Small intestine (tissue), 7 donors: Measurements from ENCODE around the gene KCNJ6. TPM values are rescaled to one million over a fixed set of nuclear protein-coding genes. Genes with fewer than 3 reads are reported as not detected.
"Not testable (repeated sequence)": the region's sequence is repeated elsewhere in the genome, so short reads cannot be mapped to it uniquely, and the experiment has no call there.

Source experiments
- DNase-seq, 2 donors: peaks; one replicate each; pipeline versions ENCODE4 v3.0.0 to v3.0.0-alpha.2; 2013
- FAIRE-seq: peaks from 2 replicates; lab custom pipeline; 2012; peaks lifted over from hg19 to GRCh38; lab: Jason Lieb, UNC
- H3K27ac ChIP-seq, 3 donors: one replicate each; pipeline ENCODE4 v1.5.1; 2013; ENCODE audit warnings: low read length in 2 of 3, mild to moderate bottlenecking in 2 of 3, control low read depth in 1 of 3, inconsistent platforms in 1 of 3, low read depth in 1 of 3, moderate library complexity in 1 of 3
- H3K27me3 ChIP-seq, 3 donors: one replicate each; pipeline ENCODE4 v1.6.1; 2013; ENCODE audit warnings: low read length in 3 of 3, inconsistent platforms in 1 of 3; ENCODE audit not compliant: control insufficient read depth in 3 of 3, insufficient read depth in 3 of 3
- H3K36me3 ChIP-seq, 3 donors: one replicate each; pipeline ENCODE4 v1.6.1; 2013; ENCODE audit warnings: low read length in 3 of 3, inconsistent platforms in 1 of 3, low read depth in 1 of 3, mild to moderate bottlenecking in 1 of 3, moderate library complexity in 1 of 3; ENCODE audit not compliant: control insufficient read depth in 3 of 3, insufficient read depth in 2 of 3
- H3K4me1 ChIP-seq, 3 donors: one replicate each; pipeline ENCODE4 v1.6.1; 2013; ENCODE audit warnings: low read length in 2 of 3, inconsistent platforms in 1 of 3, low read depth in 1 of 3, mild to moderate bottlenecking in 1 of 3, moderate library complexity in 1 of 3; ENCODE audit not compliant: control insufficient read depth in 3 of 3, insufficient read depth in 2 of 3
- H3K4me3 ChIP-seq, 3 donors: one replicate each; pipeline ENCODE4 v1.5.1; 2013; ENCODE audit warnings: low read length in 3 of 3, control low read depth in 1 of 3, inconsistent platforms in 1 of 3, low read depth in 1 of 3, mild to moderate bottlenecking in 1 of 3, moderate library complexity in 1 of 3
- H3K9me3 ChIP-seq, 2 donors: one replicate each; pipeline ENCODE4 v1.6.1; 2013; ENCODE audit warnings: low read depth in 1 of 2, low read length in 1 of 2; ENCODE audit not compliant: control insufficient read depth in 2 of 2, insufficient read depth in 1 of 2
- WGBS, 3 donors: extraction: QIAGEN DNeasy Blood & Tissue Kit; methylation state at CpG; one replicate each; pipeline ENCODE4 v1.1.7; 2013; 5-methylcytosine and 5-hydroxymethylcytosine counted together
- polyA plus RNA-seq, 4 donors: library from polyadenylated mRNA; stranded (reverse) in 3 of 4; unstranded in 1 of 4; fragments of 200-250 nt in 3 of 4; fragments of 120-200 nt in 1 of 4; gene quantifications; one replicate each; pipeline versions ENCODE4 v1.2.1 to v1.2.3, GENCODE V29; 2013
- donor health status: healthy with polysubstance abuse.
- donor health status: control.
- donor health status: control.
- donor health status: Bipolar disorder and iron deficiency.
- donor health status: healthy.

The KCNJ6 gene
- polyA plus RNA-seq, 4 donors: under 0.01 to 0.24 (median 0.03) TPM; not detected in 1

GRCh38 chr21:37765221-37765900, 150.9 kb downstream of the KCNJ6 start:
- Histone ChIP-seq H3K4me3 (no peak overlapping the region), H3K9me3 (no peaks in the 10 kb centered on the region), H3K36me3 (no peaks in the 10 kb centered on the region), H3K4me1 (no peaks in the 10 kb centered on the region), H3K27me3 (no peaks in the 10 kb centered on the region), H3K27ac (no peak overlapping the region)
- FAIRE-seq: no peak
- DNase-seq: no peak
- WGBS, 3 donors: 53 to 80% (median 53%) methylated on average over 5 of the region's 5 CpGs

GRCh38 chr21:37764691-37765090, 151.6 kb downstream of the KCNJ6 start:
- DNase-seq (no peak), FAIRE-seq (no peak)
- no peaks in the 10 kb centered on the region for H3K4me1 ChIP-seq
- H3K4me3 ChIP-seq: no peak overlapping the region
- no peaks in the 10 kb centered on the region for H3K36me3 ChIP-seq
- no peaks in the 10 kb centered on the region for H3K9me3 ChIP-seq
- H3K27me3 ChIP-seq: no peaks in the 10 kb centered on the region
- no peak overlapping the region for H3K27ac ChIP-seq
- WGBS, 3 donors: 65 to 77% (median 66%) methylated on average over 2 of the region's 2 CpGs

- DNase-seq: no peak
- no peak for FAIRE-seq
- Histone ChIP-seq H3K4me1 (no peaks in the 10 kb centered on the region), H3K4me3 (no peak overlapping the region), H3K27ac (no peak overlapping the region), H3K9me3 (no peaks in the 10 kb centered on the region), H3K36me3 (no peaks in the 10 kb centered on the region), H3K27me3 (no peaks in the 10 kb centered on the region)
- 45 to 61% (median 51%) methylated on average over 5 of the region's 5 CpGs for WGBS, 3 donors
Measured at GRCh38 chr21:37763298-37763697, 153.0 kb downstream of the KCNJ6 start.

GRCh38 chr21:37762606-37763005, 153.7 kb downstream of the KCNJ6 start:
- H3K27me3 ChIP-seq: no peaks in the 10 kb centered on the region
- no peaks in the 10 kb centered on the region for H3K36me3 ChIP-seq
- FAIRE-seq (no peak), DNase-seq (no peak)
- H3K4me3 ChIP-seq: no peak overlapping the region
- no peaks in the 10 kb centered on the region for H3K9me3 ChIP-seq
- 74 to 78% (median 75%) methylated on average over 12 of the region's 12 CpGs for WGBS, 3 donors
- H3K27ac ChIP-seq: no peak overlapping the region
- no peaks in the 10 kb centered on the region for H3K4me1 ChIP-seq

GRCh38 chr21:37761406-37761805, 154.9 kb downstream of the KCNJ6 start:
- not testable (repeated sequence) for DNase-seq, H3K4me1 ChIP-seq, FAIRE-seq, H3K36me3 ChIP-seq, H3K27ac ChIP-seq, H3K9me3 ChIP-seq, H3K4me3 ChIP-seq, H3K27me3 ChIP-seq
- 90 to 96% (median 94%) methylated on average over 4 of the region's 4 CpGs for WGBS, 3 donors

GRCh38 chr21:37759777-37760176, 156.5 kb downstream of the KCNJ6 start:
- no peaks in the 10 kb centered on the region for H3K9me3 ChIP-seq

DNA sequence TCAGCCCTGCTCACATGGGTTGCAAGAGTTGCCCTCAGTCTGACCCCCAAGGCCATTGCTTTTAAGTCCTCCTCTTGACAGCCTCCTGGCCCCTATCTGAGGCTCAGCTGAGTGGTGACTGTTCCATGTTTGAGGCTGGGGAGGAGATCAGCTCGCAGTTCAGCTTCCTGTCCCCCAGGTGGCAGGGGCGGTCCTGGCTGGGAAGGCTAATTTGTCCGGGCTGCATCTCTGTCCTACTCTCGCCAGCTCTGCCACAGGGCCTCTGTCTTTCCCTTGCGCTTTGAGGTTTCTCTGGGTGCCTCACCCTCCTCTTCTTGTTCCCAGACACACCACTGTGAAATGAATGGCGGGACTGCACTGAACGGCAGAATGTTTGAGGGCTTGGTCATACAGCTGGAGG, 157.3 kb downstream of the KCNJ6 start:
- peak; percentile 26 to 40 for DNase-seq
- FAIRE-seq: no peak
- H3K4me1 ChIP-seq: no peaks in the 10 kb centered on the region

More at GRCh38 chr21:37759777-37760176, 156.5 kb downstream of the KCNJ6 start:
- Histone ChIP-seq H3K36me3 (no peaks in the 10 kb centered on the region), H3K27me3 (no peaks in the 10 kb centered on the region), H3K27ac (no peak overlapping the region), H3K4me3 (no peak overlapping the region), H3K4me1 (no peaks in the 10 kb centered on the region)
- WGBS, 3 donors: 71 to 86% (median 77%) methylated on average over 9 of the region's 9 CpGs
- no peak for DNase-seq
- FAIRE-seq: no peak

DNA sequence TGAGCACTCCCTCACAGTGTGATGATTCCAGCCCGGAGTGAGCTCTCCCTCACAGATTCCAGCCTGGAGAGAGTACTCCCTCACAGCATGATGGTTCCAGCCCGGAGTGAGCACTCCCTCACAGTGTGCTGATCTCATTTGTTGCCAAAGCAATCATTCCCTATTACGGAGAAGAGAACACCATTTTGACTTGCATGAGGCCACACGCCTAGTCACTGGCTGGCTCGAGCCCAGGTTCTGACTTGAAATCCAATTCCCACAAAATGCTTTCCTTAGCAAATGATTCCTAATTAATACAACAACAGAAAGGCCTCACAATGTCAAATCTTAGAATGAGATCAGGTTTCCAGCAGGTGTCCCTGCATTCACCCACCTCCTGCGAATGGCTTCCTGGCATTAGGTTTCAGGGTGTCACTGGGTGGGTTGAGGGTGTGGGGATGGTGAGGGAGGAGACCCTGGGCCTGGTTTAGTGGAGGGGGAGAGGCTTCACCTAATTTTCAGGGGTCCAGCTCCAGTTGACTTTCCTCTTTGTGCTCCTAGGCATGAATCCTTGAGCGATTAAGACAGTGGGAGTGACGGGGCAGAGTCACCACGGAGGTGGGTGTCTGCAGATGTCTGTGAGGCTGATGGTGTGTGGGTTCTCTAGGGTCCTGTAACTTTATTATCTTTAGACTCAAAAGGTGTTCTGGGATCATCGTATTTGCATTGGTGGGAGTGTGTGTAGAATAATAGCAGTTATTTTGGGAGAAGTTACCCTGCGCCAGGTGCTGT, 158.5 kb downstream of the KCNJ6 start:
- WGBS, 3 donors: 62 to 70% (median 65%) methylated on average over 11 of the region's 11 CpGs
- no peak overlapping the region for H3K27ac ChIP-seq
- no peaks in the 10 kb centered on the region for H3K4me1 ChIP-seq
- DNase-seq (no peak), FAIRE-seq (no peak)
- H3K9me3 ChIP-seq: no peaks in the 10 kb centered on the region
- H3K36me3 ChIP-seq: no peaks in the 10 kb centered on the region
- H3K27me3 ChIP-seq: no peaks in the 10 kb centered on the region
- H3K4me3 ChIP-seq: no peak overlapping the region

More for the DNA sequence above, 157.3 kb downstream of the KCNJ6 start:
- Histone ChIP-seq H3K9me3 (no peaks in the 10 kb centered on the region), H3K4me3 (no peak overlapping the region), H3K27me3 (no peaks in the 10 kb centered on the region), H3K36me3 (no peaks in the 10 kb centered on the region), H3K27ac (no peak overlapping the region)
- WGBS, 3 donors: 20 to 34% (median 31%) methylated on average over 7 of the region's 7 CpGs
